ENCODE measurements around the gene MYBPHL.

MYBPHL gene

DNA sequence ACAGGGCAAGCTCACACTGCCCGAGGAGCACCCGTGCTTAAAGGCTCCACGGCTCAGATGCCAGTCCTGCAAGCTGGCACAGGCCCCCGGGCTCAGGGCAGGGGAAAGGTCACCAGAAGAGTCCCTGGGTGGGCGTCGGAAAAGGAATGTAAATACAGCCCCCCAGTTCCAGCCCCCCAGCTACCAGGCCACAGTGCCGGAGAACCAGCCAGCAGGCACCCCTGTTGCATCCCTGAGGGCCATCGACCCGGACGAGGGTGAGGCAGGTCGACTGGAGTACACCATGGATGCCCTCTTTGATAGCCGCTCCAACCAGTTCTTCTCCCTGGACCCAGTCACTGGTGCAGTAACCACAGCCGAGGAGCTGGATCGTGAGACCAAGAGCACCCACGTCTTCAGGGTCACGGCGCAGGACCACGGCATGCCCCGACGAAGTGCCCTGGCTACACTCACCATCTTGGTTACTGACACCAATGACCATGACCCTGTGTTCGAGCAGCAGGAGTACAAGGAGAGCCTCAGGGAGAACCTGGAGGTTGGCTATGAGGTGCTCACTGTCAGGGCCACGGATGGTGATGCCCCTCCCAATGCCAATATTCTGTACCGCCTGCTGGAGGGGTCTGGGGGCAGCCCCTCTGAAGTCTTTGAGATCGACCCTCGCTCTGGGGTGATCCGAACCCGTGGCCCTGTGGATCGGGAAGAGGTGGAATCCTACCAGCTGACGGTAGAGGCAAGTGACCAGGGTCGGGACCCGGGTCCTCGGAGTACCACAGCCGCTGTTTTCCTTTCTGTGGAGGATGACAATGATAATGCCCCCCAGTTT, 56.1 kb downstream of the MYBPHL start:
- no peak for DNase-seq

DNA sequence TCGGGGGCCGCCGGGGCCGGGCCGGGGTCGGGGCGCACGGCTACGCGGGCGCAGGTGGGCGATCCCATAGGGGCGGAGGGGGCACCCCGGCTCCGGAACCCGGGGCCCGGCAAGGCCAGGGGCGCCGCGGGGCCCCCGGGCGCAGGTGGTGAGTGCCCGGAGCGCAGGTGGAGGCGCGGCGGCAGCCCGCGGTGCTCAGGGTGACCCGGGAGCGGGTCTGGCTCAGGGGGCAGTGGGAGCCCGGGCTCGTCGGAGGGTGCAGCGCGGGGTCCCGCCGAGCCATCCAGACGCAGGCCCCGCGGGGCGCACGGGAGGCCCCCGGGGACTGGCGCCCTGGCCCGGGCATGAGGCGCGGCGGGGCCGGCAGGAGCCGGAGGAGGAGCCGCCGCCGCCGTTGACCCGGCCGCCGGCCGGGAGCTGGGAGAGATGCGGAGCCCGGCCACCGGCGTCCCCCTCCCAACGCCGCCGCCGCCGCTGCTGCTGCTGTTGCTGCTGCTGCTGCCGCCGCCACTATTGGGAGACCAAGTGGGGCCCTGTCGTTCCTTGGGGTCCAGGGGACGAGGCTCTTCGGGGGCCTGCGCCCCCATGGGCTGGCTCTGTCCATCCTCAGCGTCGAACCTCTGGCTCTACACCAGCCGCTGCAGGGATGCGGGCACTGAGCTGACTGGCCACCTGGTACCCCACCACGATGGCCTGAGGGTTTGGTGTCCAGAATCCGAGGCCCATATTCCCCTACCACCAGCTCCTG, 57.0 kb downstream of the MYBPHL start:
- DNase-seq = no peak

DNA sequence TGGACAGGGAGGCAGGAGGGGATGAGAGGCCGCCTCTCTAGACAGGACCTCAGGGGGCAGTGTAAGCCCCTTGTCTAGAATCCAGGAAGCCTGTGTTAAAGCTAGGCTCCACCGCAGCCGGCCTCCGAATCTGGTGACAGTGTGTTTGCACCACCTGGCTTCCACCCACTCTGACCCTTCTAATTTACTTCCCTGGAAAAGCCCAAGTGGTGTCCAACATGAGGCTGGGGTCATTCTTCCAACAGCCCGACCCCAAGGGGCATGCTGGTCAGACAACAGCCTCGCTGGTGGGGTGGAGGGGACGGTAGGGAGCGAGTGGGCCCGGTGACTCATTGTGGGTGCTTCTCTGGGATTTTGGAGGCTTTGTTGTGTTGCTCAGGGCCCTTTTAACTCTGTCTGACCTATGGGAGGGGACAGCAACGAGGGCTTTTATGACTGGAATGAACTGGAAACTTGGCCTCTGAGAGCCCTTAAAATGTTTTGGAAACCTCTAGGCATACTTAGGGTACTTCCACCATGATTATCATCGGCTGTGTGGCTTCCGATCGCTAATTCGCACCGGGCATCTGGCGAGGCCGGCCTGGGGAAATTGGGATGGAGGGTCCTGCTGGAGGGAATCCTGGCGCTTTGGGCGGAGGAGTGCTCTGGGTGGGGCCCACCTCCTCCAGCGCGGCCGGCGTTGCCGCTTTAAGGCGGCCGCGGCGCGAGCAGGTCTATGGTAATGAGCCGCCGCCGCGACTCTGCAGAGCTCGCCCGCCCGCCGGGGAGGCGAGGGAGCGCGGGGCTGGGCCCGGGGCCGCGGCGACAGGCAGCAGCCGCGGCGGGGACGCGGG, 57.8 kb downstream of the MYBPHL start, which contains the start of gene CELSR2:
TSS of gene CELSR2 (plus strand) at position 743 of the 833 bp plus-strand sequence. CDS start 541 bp downstream, outside the sequence.
- DNase-seq = no peak

DNA sequence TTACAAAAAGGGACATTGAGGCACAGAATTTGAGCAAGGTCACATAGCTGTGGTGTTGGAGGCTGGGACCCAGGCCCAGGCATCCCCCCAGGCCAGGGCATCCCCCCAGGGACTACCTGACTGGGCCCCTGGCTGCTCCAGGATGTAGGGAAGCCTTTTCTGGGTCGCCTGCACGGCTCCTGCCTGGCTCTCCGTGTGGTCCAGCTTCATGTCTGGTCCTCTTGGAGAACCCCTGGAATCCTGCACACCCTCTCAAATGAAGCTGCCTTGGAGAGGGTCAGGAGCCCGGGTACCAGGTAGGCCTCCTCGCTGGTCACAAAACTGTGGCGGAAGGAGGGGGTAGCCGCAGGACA, 58.4 kb downstream of the MYBPHL start:
- no peak for DNase-seq

DNA sequence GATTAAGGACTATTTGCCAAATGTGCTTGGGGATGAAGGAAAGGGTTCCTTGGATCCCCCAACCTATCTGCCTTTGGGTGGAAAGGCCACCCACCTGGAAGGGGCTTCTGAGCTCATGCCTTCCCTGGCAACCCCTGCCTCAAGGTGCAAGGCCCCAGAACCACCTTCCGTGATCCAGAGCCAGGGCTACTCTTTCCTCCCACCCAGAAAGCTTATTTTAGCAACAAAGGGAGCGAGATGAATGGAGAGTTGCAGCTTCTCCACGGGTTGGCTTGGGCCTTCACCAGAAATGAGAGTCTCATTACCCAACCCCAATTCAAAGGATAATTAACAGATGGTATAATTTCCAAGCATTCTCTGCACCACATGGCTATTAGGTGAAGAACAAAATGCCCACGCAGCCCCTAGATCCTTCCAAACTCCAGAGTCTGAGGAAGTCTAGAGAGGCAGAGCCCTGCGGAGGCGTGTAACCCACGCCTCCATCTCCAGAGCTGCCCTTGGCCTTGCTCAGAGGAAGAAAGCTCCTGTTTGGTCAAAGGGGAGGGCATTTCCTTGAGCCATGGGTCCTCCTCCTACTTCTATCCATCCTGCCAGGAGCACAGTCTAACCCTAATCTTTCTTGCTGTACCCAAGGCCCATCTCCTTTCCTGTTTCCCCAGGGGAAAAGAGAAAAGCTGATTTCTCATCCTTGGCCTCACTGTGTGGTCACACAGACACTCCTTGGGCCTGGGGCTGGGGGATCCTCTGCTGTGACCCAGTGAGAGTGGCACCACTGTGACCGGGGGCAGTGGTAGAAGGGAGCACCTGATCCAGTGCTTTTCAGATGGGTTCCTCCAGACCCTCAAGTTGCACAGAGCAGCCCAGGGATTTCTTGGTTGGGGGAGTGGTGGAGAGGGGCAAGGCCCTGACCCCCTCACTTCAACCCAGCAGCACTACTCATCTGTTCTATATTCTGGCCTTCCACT, 59.1 kb downstream of the MYBPHL start:
- no peak for DNase-seq

DNA sequence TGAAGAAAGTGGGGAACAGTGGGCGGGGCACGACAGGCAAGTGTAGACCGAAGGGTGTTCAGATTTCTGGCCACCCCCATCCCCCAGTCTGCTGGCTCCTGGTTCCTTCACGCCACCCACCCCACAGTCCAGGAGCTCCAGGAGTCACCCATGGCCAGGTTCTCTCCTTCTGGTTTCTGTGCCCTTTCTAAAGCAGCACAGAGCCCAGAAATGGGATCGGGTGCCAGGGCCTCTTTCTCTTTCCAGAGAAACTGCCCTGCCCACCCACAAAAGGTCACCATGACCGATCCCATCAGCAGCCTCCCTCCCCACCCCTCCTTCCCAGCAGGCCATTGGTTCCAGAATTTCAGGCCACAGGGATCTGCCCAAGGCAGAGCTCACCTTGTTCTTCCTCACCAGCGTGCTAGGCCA, 60.7 kb downstream of the MYBPHL start:
- DNase-seq = no peak

DNA sequence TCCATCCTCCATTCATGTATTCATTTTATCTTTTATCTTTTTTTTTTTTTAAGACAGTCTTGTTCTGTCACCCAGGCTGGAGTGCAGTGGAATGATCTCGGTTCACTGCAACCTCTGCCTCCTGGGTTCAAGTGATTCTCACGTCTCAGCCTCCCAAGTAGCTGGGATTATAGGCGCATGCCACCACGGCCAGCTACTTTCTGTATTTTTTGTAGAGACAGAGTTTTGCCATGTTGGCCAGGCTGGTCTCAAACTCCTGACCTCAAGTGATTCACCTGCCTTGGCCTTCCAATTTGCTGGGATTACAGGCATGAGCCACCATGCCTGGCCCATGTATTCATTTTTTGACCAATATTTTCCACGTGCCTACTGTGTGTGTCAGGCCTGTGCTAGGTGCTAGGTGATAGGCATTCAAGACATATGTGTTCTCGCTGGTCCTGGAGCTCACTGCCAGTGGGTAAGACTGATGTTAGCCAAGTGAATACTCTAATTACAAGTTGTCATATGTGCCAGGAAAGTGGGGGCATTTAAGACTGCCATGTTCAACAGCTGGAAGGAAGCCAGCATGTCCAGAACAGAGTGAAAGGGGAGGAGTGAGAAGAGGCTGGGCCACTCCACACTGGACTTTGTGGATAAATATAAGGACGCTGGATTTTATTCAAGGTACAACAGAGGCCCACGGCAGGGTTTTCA, 62.8 kb downstream of the MYBPHL start:
- no peak for DNase-seq

DNA sequence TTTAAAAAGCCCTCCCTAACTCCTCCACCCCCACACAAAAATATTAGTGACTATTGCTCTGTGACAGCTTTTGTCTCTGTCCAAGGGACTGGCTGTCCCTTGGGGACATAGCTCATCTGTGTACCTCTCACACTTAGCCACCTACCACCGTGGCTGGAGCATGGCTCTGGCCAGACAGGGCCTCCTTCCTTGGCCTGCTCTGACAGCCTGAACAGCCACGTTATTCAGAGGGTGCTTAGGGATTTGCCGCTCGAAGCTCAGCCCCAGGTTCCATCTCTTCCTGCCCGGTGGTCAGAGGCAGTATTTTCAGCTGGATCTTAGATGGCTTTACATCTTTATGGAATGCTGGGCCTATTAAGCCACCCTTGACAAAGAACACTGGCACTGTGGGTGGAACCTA, 63.6 kb downstream of the MYBPHL start:
- no peak for DNase-seq

DNA sequence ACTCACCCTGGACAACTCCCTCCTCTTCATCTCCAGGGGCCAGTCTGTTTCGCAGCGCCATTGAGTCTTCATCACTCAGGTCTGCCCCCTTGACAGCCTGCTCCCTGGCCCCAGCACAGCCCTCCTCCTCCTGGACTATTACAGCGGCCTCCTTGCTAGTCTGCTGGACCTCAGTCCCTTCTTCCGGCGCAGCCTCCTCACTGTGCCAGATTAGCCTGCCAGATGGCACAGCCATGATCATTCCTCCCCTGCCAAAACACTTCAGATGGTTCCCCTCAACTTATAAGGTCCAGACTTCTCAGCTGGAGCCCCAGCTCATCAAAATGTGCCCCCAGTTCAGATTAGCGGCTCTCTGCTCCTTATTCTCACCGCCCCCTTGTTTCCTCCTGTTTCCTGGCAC, 64.4 kb downstream of the MYBPHL start:
- DNase-seq = no peak

Measured in NCI-H1048 (cell line).